HL-60 (cell line): ENCODE results near the gene LUM.

Source experiments
- DNase-seq, 2 experiments: peaks; one replicate each; pipeline ENCODE4 v3.0.0-alpha.2; 2010 to 2020; ENCODE audit warnings: low read depth in 1 of 2, low spot score in 1 of 2
- H3K27ac ChIP-seq: fragments of 250-450 bp; sonication (Bioruptor Pico); replicated peaks from 2 replicates; pipeline ENCODE4 v1.5.1; 2020; ENCODE audit warnings: mild to moderate bottlenecking, moderate library complexity
- H3K27me3 ChIP-seq: fragments of 250-450 bp; sonication (Bioruptor Pico); 2 replicates; pipeline ENCODE4 v1.5.1; 2021; ENCODE audit warnings: mild to moderate bottlenecking, moderate library complexity; ENCODE audit not compliant: insufficient read depth, poor library complexity, severe bottlenecking
- H3K4me3 ChIP-seq: replicated peaks from 2 replicates; pipeline ENCODE4 v1.5.1; 2011; ENCODE audit warnings: mild to moderate bottlenecking, control low read depth, low read length; ENCODE audit not compliant: insufficient read depth
- CTCF ChIP-seq: IDR thresholded peaks from one replicate; pipeline ENCODE4 v1.5.1; 2011; ENCODE audit warnings: low read length, control low read depth, inconsistent platforms; ENCODE audit not compliant: insufficient read depth
- GABPA ChIP-seq: IDR thresholded peaks from 2 replicates; pipeline ENCODE4 v1.6.1; 2012; ENCODE audit warnings: low read depth
- POLR2AphosphoS5 ChIP-seq: IDR thresholded peaks from 2 replicates; pipeline ENCODE4 v1.6.1; 2012; ENCODE audit warnings: low read depth
- SPI1 ChIP-seq: IDR thresholded peaks from 2 replicates; pipeline ENCODE4 v1.6.1; 2012; ENCODE audit warnings: low read depth, mild to moderate bottlenecking, borderline replicate concordance
- TF ChIP-seq, protein P1 (sequence below): IDR thresholded peaks from 2 replicates; pipeline ENCODE4 v1.6.1; 2012; ENCODE audit warnings: low read depth; ENCODE audit not compliant: insufficient replicate concordance

The LUM gene

DNA sequence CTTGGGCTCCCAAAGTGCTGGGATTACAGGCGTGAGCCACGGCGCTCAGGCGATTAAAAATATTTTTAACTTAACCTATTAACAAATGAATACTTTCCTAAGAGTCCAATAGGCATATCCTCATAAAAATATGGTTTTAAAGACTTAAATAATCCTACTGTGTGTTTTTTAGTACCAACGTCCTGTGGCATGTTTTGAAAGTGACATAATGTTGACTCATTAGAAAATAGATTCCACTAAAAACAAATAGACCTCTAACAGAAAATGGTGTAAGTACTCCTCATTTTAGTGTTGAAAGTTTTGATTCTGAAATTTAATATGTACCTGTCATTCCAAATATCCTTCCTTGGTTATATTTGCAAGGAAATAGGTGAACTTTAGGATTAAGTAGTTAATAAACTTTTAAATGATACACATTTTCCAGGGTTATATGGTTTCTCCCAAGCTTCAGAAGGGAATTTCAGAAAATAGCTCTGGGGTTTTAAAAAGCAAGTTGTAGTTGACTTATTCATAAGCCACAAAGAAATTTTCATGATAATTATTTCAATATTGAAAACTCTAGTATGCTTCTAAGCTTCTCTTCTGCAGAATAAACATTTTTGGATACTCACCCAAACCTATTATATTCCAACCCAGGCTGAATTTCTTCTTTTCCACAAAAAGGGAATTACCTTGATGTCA, 12.1 kb upstream of the LUM start:
- no peak for TF ChIP-seq GABPA
- TF ChIP-seq CTCF = no peak
- TF ChIP-seq SPI1 = no peak
- TF ChIP-seq, protein P1, sequence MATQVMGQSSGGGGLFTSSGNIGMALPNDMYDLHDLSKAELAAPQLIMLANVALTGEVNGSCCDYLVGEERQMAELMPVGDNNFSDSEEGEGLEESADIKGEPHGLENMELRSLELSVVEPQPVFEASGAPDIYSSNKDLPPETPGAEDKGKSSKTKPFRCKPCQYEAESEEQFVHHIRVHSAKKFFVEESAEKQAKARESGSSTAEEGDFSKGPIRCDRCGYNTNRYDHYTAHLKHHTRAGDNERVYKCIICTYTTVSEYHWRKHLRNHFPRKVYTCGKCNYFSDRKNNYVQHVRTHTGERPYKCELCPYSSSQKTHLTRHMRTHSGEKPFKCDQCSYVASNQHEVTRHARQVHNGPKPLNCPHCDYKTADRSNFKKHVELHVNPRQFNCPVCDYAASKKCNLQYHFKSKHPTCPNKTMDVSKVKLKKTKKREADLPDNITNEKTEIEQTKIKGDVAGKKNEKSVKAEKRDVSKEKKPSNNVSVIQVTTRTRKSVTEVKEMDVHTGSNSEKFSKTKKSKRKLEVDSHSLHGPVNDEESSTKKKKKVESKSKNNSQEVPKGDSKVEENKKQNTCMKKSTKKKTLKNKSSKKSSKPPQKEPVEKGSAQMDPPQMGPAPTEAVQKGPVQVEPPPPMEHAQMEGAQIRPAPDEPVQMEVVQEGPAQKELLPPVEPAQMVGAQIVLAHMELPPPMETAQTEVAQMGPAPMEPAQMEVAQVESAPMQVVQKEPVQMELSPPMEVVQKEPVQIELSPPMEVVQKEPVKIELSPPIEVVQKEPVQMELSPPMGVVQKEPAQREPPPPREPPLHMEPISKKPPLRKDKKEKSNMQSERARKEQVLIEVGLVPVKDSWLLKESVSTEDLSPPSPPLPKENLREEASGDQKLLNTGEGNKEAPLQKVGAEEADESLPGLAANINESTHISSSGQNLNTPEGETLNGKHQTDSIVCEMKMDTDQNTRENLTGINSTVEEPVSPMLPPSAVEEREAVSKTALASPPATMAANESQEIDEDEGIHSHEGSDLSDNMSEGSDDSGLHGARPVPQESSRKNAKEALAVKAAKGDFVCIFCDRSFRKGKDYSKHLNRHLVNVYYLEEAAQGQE = no peak
- no peak for TF ChIP-seq POLR2AphosphoS5
- no peak for DNase-seq

DNA sequence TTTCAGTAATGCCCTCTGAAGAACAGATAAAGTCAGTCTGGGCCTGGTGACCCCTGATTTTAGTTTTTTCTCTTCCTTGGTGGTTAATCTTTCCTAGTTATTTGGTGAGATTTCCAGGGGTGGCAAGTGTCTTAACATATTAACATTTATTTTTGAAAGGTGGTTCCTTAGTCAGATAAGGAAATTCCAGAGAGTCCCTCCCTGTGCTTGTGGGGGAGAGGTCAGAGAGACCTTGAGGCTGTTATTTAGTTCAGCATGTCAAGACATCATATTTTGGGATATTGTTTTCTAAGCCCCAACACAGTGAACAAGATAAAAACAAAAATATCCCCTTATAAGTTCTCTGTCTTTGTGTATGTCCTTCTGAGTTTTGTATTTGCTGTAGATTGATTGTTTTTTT, 9.5 kb upstream of the LUM start:
- Histone ChIP-seq H3K27ac (no peak overlapping the region), H3K4me3 (no peak overlapping the region), H3K27me3 (no peaks in the 10 kb centered on the region)
- TF ChIP-seq GABPA (no peak), SPI1 (no peak), CTCF (no peak), POLR2AphosphoS5 (no peak)
- TF ChIP-seq, protein P1 = no peak
- no peak for DNase-seq

More for the DNA sequence above, 12.1 kb upstream of the LUM start:
- Histone ChIP-seq H3K27ac (no peak overlapping the region), H3K27me3 (peaks cover 2% of the 10 kb centered on the region), H3K4me3 (no peak overlapping the region)

GRCh38 chr12:91119089-91119488, 7.8 kb upstream of the LUM start:
- no peak for DNase-seq
- no peak overlapping the region for H3K27ac ChIP-seq
- H3K27me3 ChIP-seq = no peaks in the 10 kb centered on the region
- TF ChIP-seq, protein P1 = no peak
- TF ChIP-seq POLR2AphosphoS5 = no peak
- no peak for TF ChIP-seq GABPA
- no peak for TF ChIP-seq SPI1
- no peak for TF ChIP-seq CTCF
- H3K4me3 ChIP-seq = no peak overlapping the region
